ENCODE data around the gene CSNK1D. TPM values are rescaled to one million over a fixed set of nuclear protein-coding genes. Genes with fewer than 3 reads are reported as not detected.

Gene CSNK1D
- total RNA-seq, 1 experiment from 2014 or later: 157 TPM

DNA sequence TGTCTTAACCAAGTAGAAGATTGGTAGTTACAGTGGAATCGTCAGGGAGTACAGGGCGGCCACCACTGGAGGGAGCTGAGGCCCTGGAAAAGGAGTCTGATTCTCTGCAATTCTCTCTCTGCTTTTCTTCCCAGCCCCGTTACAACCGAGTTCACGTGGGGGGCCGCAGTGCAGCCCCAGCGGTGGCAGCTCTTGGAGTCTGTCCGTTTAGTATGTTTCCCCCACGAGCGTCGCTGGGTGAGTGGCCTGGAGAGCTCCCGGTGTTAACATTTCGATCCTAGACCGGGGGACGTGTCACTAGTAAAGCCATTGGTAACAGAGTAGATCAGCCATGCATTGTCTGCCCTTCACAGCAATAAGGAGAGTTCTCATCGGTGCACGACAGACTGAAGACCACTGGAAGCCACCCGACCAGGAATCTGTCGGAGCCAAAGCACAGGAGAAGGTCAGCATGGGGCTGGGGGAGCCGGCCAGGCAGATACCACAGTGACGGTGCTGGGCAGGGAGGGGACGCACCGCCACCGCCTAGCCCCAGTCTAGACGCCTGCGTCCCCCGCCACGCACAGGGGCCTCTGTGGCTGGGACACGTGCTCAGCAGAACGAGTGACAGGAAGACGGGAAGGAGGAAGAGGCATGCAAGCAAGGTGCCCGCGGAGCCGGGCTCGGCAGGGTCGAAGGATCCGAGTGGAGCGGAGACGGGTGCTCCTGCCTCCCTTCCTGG lies 28.9 kb downstream of the CSNK1D start:
- no peak overlapping the region for H3K4me3 Mint-ChIP-seq (ENCODE audit: low read depth, unreplicated experiment)
- no peaks in the 10 kb centered on the region for H3K27me3 Mint-ChIP-seq (ENCODE audit: unreplicated experiment)
- intact Hi-C loops (cut with micrococcal nuclease; ENCODE audit: unreplicated experiment): loop anchor here (10.0 kb wide), 2 partner anchors 50 to 80 kb away; no protein-coding TSS in a partner anchor
- H3K4me1 Mint-ChIP-seq (ENCODE audit: low read depth, unreplicated experiment): peaks cover 46% of the 10 kb centered on the region
- H3K9me3 Mint-ChIP-seq (ENCODE audit: low read depth, unreplicated experiment): no peaks in the 10 kb centered on the region
- TF ChIP-seq, protein P1, sequence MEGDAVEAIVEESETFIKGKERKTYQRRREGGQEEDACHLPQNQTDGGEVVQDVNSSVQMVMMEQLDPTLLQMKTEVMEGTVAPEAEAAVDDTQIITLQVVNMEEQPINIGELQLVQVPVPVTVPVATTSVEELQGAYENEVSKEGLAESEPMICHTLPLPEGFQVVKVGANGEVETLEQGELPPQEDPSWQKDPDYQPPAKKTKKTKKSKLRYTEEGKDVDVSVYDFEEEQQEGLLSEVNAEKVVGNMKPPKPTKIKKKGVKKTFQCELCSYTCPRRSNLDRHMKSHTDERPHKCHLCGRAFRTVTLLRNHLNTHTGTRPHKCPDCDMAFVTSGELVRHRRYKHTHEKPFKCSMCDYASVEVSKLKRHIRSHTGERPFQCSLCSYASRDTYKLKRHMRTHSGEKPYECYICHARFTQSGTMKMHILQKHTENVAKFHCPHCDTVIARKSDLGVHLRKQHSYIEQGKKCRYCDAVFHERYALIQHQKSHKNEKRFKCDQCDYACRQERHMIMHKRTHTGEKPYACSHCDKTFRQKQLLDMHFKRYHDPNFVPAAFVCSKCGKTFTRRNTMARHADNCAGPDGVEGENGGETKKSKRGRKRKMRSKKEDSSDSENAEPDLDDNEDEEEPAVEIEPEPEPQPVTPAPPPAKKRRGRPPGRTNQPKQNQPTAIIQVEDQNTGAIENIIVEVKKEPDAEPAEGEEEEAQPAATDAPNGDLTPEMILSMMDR (IDR thresholded peaks at IDR 0.05; ENCODE audit: unreplicated experiment): peak; percentile 62
- peaks cover 95% of the 10 kb centered on the region for H3K36me3 Mint-ChIP-seq (ENCODE audit: insufficient read depth, unreplicated experiment)
- peak overlapping the region; percentile 82 for H3K27ac Mint-ChIP-seq (ENCODE audit: unreplicated experiment)
- peak; percentile 46 for DNase-seq
- CTCF ChIA-PET: interaction anchor here (0.6 kb wide), 1 partner anchor 60 kb away, joined by 6 read pairs; no protein-coding TSS in a partner anchor
- no TSS peak for BruUV-seq (replicated peaks)

DNA sequence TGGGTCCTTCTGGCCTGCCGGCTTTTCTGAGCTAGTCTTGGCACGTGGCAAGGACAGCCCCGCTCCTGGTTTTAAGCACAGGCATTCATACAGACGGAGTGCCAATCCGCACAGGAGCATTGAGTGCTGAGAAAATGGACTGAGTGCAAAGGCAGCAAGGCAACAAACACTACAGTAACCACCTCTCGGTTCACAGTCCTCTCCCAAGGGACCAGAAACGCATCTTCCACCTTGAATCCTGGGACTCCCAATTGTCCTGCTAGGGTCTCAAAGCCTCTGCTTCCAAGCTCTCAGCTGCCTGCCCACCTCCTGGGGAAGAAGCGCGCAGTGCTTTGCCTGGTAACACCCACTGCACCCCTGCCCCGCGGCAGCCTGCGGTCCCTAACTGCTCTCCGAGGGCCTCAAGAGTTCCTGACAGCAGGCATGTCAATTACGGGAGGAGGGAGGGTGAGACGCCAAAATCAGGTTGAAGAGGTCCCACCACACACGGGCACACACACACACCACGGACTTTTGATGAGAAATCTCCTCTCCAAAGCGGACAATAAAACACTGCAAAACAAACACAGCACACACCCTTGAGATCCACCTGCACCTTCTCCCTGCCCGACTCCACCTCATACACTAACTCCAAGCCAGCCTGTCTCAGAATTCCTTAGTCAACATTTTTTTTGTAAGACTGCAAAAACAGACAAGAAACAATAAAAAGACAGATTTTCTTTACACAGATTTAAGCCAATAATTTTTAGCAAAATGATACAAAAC lies 29.7 kb downstream of the CSNK1D start:
- H3K27me3 Mint-ChIP-seq (ENCODE audit: unreplicated experiment): no peaks in the 10 kb centered on the region
- H3K4me1 Mint-ChIP-seq (ENCODE audit: low read depth, unreplicated experiment): peaks cover 45% of the 10 kb centered on the region
- no peaks in the 10 kb centered on the region for H3K9me3 Mint-ChIP-seq (ENCODE audit: low read depth, unreplicated experiment)
- DNase-seq: no peak
- H3K27ac Mint-ChIP-seq (ENCODE audit: unreplicated experiment): peak overlapping the region; percentile 82
- TSS peak; percentile 20 for BruUV-seq (replicated peaks)
- no peak overlapping the region for H3K4me3 Mint-ChIP-seq (ENCODE audit: low read depth, unreplicated experiment)
- CTCF ChIA-PET: interaction anchor here (0.6 kb wide), 1 partner anchor 178 kb away, joined by 3 read pairs; the partner anchor contains the start of gene DUS1L
- intact Hi-C loops (cut with micrococcal nuclease; ENCODE audit: unreplicated experiment): loop anchor here (10.0 kb wide), 2 partner anchors 51 to 81 kb away; no protein-coding TSS in a partner anchor
- H3K36me3 Mint-ChIP-seq (ENCODE audit: insufficient read depth, unreplicated experiment): peaks cover 98% of the 10 kb centered on the region
- TF ChIP-seq, protein P1 (IDR thresholded peaks at IDR 0.05; ENCODE audit: unreplicated experiment): no peak

DNA sequence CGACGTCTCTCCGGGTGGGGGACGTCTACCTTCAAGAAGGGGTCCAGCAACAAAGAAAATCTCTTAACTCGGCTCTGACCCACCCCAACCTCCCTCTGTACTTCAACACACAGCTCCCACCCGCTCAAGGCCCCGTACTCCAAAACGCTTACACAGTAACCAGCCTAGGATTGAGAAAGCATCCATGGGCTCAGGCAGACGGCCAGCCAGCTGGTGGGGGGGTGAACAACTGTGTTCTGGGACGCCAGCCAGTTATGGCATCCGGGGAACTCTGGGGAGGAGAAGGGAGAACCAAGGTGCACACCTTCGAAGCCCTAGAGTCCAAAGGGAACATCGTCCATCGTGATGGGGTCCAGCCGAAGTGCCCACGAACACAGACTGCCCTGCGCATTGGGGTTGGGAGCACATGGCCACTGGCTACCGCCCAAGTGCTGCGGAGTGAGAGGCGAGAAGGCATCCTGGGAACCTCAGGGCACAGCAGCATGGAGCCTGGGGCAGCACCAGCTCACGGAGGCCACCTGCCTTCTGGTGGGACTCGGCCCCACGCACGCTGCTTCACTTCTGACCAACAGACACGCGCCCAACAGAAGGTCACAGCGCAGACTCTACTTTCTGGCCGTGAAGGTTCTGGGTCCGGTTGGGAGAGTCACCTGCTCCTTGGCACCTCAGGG lies 30.4 kb downstream of the CSNK1D start:
- Mint-ChIP-seq H3K36me3 (ENCODE audit: insufficient read depth, unreplicated experiment) (peaks cover 98% of the 10 kb centered on the region), H3K4me1 (ENCODE audit: low read depth, unreplicated experiment) (peaks cover 37% of the 10 kb centered on the region), H3K4me3 (ENCODE audit: low read depth, unreplicated experiment) (no peak overlapping the region), H3K27me3 (ENCODE audit: unreplicated experiment) (no peaks in the 10 kb centered on the region), H3K27ac (ENCODE audit: unreplicated experiment) (no peak overlapping the region), H3K9me3 (ENCODE audit: low read depth, unreplicated experiment) (no peaks in the 10 kb centered on the region)
- DNase-seq: no peak
- intact Hi-C loops (cut with micrococcal nuclease; ENCODE audit: unreplicated experiment): loop anchor here (10.0 kb wide), 2 partner anchors 52 to 82 kb away; no protein-coding TSS in a partner anchor
- TF ChIP-seq, protein P1 (IDR thresholded peaks at IDR 0.05; ENCODE audit: unreplicated experiment): no peak
- BruUV-seq (replicated peaks): no TSS peak
- CTCF ChIA-PET: interaction anchor here (0.6 kb wide), 2 partner anchors 159 to 178 kb away, joined by 3 to 6 read pairs; partner anchors contain the start of gene DUS1L

DNA sequence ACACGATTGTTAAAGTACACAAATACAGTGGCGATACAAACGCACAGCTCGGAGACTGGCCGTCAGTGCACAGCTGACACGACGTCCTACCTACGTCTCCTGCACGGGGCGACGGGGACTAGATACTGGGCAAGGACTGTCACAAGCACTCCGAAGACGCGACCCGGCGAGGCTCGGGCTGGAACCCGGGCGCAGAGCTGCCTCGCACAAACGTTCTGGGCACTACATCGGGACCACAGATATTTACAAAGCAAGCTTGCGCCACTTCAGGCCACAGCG lies 30.9 kb downstream of the CSNK1D start:
- BruUV-seq (replicated peaks): no TSS peak
- Mint-ChIP-seq H3K9me3 (ENCODE audit: low read depth, unreplicated experiment) (no peaks in the 10 kb centered on the region), H3K27me3 (ENCODE audit: unreplicated experiment) (no peaks in the 10 kb centered on the region), H3K4me1 (ENCODE audit: low read depth, unreplicated experiment) (peaks cover 33% of the 10 kb centered on the region), H3K27ac (ENCODE audit: unreplicated experiment) (no peak overlapping the region), H3K4me3 (ENCODE audit: low read depth, unreplicated experiment) (no peak overlapping the region), H3K36me3 (ENCODE audit: insufficient read depth, unreplicated experiment) (peaks cover 96% of the 10 kb centered on the region)
- no peak for DNase-seq
- intact Hi-C loops (cut with micrococcal nuclease; ENCODE audit: unreplicated experiment): loop anchor here (10.0 kb wide), 2 partner anchors 52 to 82 kb away; no protein-coding TSS in a partner anchor
- CTCF ChIA-PET: interaction anchor here (0.6 to 1.0 kb wide), 2 partner anchors 97 to 159 kb away, joined by 3 to 6 read pairs; no protein-coding TSS in a partner anchor
- TF ChIP-seq, protein P1 (IDR thresholded peaks at IDR 0.05; ENCODE audit: unreplicated experiment): no peak
